ENCODE results near the gene ACER2. TPM values are rescaled to one million over a fixed set of nuclear protein-coding genes. Genes with fewer than 3 reads are reported as not detected.

ACER2 gene
- total RNA-seq, 1 donor from 2014 or later, result 0.70 TPM

DNA sequence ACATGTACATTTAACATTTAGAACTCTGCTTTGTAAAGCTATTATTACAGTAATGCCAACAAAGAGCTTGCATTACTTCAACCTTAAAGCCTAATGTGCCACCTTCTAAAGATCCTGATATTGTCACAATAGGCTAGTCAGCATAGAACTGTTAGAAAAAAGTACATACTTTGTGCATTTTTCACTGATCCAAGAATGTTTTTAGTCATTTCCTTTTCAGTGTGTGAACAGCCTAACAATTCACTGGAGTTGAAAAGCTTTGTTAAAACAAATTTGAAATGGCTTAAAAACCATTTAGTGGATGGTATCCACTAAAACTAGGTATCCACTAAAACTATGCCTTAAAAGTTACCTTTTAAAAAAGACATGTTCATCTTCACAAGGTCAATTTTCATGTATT is 33.3 kb upstream of the ACER2 start:
- TF ChIP-seq, protein P1, sequence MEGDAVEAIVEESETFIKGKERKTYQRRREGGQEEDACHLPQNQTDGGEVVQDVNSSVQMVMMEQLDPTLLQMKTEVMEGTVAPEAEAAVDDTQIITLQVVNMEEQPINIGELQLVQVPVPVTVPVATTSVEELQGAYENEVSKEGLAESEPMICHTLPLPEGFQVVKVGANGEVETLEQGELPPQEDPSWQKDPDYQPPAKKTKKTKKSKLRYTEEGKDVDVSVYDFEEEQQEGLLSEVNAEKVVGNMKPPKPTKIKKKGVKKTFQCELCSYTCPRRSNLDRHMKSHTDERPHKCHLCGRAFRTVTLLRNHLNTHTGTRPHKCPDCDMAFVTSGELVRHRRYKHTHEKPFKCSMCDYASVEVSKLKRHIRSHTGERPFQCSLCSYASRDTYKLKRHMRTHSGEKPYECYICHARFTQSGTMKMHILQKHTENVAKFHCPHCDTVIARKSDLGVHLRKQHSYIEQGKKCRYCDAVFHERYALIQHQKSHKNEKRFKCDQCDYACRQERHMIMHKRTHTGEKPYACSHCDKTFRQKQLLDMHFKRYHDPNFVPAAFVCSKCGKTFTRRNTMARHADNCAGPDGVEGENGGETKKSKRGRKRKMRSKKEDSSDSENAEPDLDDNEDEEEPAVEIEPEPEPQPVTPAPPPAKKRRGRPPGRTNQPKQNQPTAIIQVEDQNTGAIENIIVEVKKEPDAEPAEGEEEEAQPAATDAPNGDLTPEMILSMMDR (IDR thresholded peaks at IDR 0.05), result no peak
- Mint-ChIP-seq H3K4me1 (ENCODE audit: unreplicated experiment) (peaks cover 40% of the 10 kb centered on the region), H3K4me3 (ENCODE audit: unreplicated experiment) (no peak overlapping the region), H3K36me3 (ENCODE audit: unreplicated experiment) (peaks cover 54% of the 10 kb centered on the region), H3K27me3 (ENCODE audit: unreplicated experiment) (no peaks in the 10 kb centered on the region), H3K27ac (ENCODE audit: unreplicated experiment) (no peak overlapping the region), H3K9me3 (ENCODE audit: unreplicated experiment) (no peaks in the 10 kb centered on the region)
- DNase-seq (ENCODE audit: extremely low spot score, unreplicated experiment), result no peak

DNA sequence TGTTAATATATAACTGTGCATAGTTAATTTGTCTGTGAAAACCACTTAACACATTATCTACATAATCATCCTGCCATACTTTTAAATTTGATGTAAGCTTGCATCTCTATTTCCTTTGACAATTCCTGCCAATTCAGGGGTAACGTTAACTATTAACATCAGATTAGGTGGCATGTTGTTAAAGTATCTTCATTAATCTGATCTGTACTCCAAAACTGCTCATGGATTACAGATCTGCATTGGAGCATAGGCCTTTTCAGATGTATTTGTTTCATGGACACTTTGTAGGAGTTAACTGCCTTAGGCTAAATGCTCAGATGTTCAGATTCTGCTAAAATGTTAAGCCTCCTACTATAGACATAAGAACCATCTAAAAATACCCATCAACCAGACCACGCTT is 31.9 kb upstream of the ACER2 start:
- Mint-ChIP-seq H3K36me3 (ENCODE audit: unreplicated experiment) (peaks cover 54% of the 10 kb centered on the region), H3K27me3 (ENCODE audit: unreplicated experiment) (no peaks in the 10 kb centered on the region), H3K27ac (ENCODE audit: unreplicated experiment) (no peak overlapping the region), H3K9me3 (ENCODE audit: unreplicated experiment) (no peaks in the 10 kb centered on the region), H3K4me1 (ENCODE audit: unreplicated experiment) (peaks cover 47% of the 10 kb centered on the region), H3K4me3 (ENCODE audit: unreplicated experiment) (peak overlapping the region; percentile 10)
- TF ChIP-seq, protein P1 (IDR thresholded peaks at IDR 0.05), result no peak
- DNase-seq (ENCODE audit: extremely low spot score, unreplicated experiment), result no peak

DNA sequence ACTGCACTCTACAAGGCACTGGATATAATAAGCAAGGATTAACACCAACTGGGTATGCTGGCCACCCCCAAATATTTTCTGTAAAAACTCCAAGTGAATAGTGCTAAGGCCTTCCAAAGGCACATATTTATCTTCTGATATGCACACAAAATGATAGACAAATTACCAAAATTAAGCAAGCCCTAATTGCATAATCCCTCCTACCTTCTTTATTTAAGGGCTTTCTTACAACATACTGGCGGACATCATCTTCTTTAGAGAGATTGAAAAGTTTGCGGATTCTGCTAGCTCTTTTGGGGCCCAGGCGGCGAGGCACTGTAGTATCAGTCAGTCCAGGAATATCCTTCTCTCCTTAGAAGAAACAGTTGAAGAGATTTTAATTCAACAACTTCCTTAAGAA is 30.6 kb upstream of the ACER2 start:
- DNase-seq (ENCODE audit: extremely low spot score, unreplicated experiment), result no peak

DNA sequence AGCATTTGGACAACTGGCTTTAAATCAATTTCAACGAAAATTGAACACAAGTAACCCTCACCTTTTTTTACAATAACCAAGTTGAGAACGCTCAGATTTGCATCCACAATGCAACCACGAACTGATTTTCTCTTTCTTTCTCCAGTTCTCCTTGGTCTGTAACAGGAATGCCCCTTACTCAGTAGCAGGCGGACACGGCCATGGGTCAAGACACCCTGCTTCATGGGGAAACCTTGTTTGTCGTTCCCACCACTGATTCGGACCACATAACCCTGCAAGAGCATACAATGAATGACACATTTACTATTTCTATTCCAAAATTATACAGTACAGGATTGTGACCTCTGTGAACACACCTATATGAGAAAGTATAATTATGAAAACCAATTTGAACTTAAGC is 30.2 kb upstream of the ACER2 start:
- no peaks in the 10 kb centered on the region for H3K9me3 Mint-ChIP-seq (ENCODE audit: unreplicated experiment)
- DNase-seq (ENCODE audit: extremely low spot score, unreplicated experiment), result no peak
- TF ChIP-seq, protein P1 (IDR thresholded peaks at IDR 0.05), result no peak
- peak overlapping the region; percentile 99 for H3K4me3 Mint-ChIP-seq (ENCODE audit: unreplicated experiment)
- peaks cover 41% of the 10 kb centered on the region for H3K4me1 Mint-ChIP-seq (ENCODE audit: unreplicated experiment)
- peak overlapping the region; percentile 100 for H3K27ac Mint-ChIP-seq (ENCODE audit: unreplicated experiment)
- H3K36me3 Mint-ChIP-seq (ENCODE audit: unreplicated experiment), result peaks cover 51% of the 10 kb centered on the region
- H3K27me3 Mint-ChIP-seq (ENCODE audit: unreplicated experiment), result no peaks in the 10 kb centered on the region

More for the DNA sequence above, 30.6 kb upstream of the ACER2 start:
- TF ChIP-seq, protein P1 (IDR thresholded peaks at IDR 0.05), result no peak
- Mint-ChIP-seq H3K27ac (ENCODE audit: unreplicated experiment) (peak overlapping the region; percentile 100), H3K4me1 (ENCODE audit: unreplicated experiment) (peaks cover 41% of the 10 kb centered on the region), H3K9me3 (ENCODE audit: unreplicated experiment) (no peaks in the 10 kb centered on the region), H3K27me3 (ENCODE audit: unreplicated experiment) (no peaks in the 10 kb centered on the region), H3K36me3 (ENCODE audit: unreplicated experiment) (peaks cover 54% of the 10 kb centered on the region), H3K4me3 (ENCODE audit: unreplicated experiment) (peak overlapping the region; percentile 99)

DNA sequence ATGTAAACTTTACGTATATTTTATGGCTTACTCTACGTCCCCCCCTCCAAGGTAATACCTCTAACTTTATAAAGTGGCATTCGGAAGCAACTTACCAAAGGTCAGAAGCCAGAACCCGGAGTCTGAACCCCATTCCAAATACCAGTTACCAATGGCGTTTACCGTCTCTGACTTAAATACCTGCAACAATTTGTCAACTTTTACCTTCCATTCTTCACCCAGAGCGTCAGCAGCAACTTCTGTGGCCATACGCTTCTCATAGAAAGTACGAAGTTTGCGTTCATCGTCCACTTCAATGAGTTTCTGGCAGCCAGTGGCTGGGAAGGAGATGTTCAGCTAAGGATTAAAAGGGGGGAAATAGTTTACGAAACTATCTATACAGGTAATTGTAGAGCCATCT is 29.5 kb upstream of the ACER2 start:
- Mint-ChIP-seq H3K27ac (ENCODE audit: unreplicated experiment) (peak overlapping the region; percentile 100), H3K9me3 (ENCODE audit: unreplicated experiment) (no peaks in the 10 kb centered on the region), H3K27me3 (ENCODE audit: unreplicated experiment) (no peaks in the 10 kb centered on the region), H3K36me3 (ENCODE audit: unreplicated experiment) (peaks cover 48% of the 10 kb centered on the region), H3K4me1 (ENCODE audit: unreplicated experiment) (peaks cover 41% of the 10 kb centered on the region), H3K4me3 (ENCODE audit: unreplicated experiment) (peak overlapping the region; percentile 99)
- TF ChIP-seq, protein P1 (IDR thresholded peaks at IDR 0.05), result no peak
- no peak for DNase-seq (ENCODE audit: extremely low spot score, unreplicated experiment)

Data from osteocyte (in vitro differentiated cells).